ENCODE measurements around the gene CNNM1.
A peak's percentile ranks its signal among the peaks of the same experiment; 100 is the strongest.

Gene CNNM1

DNA sequence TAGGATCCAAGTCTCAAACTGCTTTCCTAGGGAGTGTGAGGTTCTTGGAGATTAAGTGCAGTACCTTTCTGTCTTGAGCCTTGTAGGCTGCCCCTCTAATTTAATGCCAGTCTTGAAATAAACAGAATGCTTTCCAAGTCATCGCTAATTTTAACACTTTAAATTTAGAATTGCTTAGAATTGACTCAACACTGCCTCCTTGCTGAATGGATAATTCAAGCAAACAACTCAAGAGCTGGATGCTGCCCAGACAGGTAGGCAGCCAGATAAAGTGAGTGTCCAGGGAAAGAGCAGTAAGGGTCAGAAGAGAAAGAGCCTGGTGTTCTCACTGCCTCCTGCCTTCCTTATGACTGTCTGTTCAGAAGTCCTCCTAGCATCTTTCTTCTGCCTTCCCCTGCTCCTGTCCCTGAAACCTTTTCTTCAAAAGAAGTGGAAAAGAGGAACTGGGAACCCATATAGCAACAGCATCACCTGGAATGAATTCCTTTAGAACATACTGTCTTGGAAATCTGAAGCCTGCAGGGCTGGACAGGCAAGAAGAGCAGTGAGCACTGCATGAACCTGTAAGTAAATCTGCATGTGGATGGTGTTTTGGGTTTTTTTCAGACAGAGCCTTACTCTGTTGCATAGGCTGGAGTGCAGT lies 104.3 kb downstream of the CNNM1 start:
- TF ChIP-seq, protein P1, sequence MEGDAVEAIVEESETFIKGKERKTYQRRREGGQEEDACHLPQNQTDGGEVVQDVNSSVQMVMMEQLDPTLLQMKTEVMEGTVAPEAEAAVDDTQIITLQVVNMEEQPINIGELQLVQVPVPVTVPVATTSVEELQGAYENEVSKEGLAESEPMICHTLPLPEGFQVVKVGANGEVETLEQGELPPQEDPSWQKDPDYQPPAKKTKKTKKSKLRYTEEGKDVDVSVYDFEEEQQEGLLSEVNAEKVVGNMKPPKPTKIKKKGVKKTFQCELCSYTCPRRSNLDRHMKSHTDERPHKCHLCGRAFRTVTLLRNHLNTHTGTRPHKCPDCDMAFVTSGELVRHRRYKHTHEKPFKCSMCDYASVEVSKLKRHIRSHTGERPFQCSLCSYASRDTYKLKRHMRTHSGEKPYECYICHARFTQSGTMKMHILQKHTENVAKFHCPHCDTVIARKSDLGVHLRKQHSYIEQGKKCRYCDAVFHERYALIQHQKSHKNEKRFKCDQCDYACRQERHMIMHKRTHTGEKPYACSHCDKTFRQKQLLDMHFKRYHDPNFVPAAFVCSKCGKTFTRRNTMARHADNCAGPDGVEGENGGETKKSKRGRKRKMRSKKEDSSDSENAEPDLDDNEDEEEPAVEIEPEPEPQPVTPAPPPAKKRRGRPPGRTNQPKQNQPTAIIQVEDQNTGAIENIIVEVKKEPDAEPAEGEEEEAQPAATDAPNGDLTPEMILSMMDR (IDR thresholded peaks at IDR 0.05) = no peak
- Histone ChIP-seq H3K4me3 (no peak overlapping the region), H3K9me3 (no peaks in the 10 kb centered on the region), H3K27me3 (no peaks in the 10 kb centered on the region), H3K4me1 (peaks cover 0 to 25% (median 16%) of the 10 kb centered on the region in 4 donors), H3K27ac (no peak overlapping the region), H3K36me3 (no peaks in the 10 kb centered on the region)
- DNase-seq = no peak
- intact Hi-C loops (cut with DNase I; ENCODE audit: low total_unique reads) = no loop called here

- DNase-seq = no peak
- TF ChIP-seq, protein P1 (IDR thresholded peaks at IDR 0.05) = peak; percentile 38 to 44
- no peak overlapping the region for H3K4me3 ChIP-seq
Observed at GRCh38 chr10:99435986-99436638, 107.0 kb downstream of the CNNM1 start.

DNA sequence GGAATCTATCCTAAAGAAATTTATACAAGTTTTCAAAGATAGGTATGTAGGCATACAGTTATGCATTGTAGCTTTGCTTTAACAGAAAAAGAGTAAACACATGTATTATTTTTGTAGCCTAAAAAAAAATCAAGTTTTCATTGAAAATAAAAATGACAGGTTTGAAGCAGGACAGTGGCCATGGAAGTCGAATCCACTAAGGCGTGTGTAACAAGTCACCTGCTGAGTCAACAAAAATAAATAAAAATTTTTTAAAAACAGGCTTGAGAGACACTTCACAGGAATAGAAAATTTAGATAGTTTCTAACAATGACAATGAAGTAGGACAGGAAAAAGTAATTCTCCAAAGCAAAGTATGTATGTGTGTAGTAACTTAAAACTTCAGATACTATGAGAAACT lies 109.7 kb downstream of the CNNM1 start:
- DNase-seq = no peak
- Histone ChIP-seq H3K4me3 (no peak overlapping the region), H3K27ac (no peak overlapping the region), H3K4me1 (peaks cover 0 to 2% (median 0%) of the 10 kb centered on the region in 4 donors), H3K9me3 (no peaks in the 10 kb centered on the region), H3K27me3 (no peaks in the 10 kb centered on the region), H3K36me3 (no peaks in the 10 kb centered on the region)
- intact Hi-C loops (cut with DNase I; ENCODE audit: low total_unique reads) = no loop called here
- TF ChIP-seq, protein P1 (IDR thresholded peaks at IDR 0.05) = no peak

More at GRCh38 chr10:99435986-99436638, 107.0 kb downstream of the CNNM1 start:
- intact Hi-C loops (cut with DNase I; ENCODE audit: low total_unique reads) = no loop called here
- Histone ChIP-seq H3K4me1 (peaks cover 0 to 12% (median 8%) of the 10 kb centered on the region in 4 donors), H3K36me3 (no peaks in the 10 kb centered on the region), H3K27ac (no peak overlapping the region), H3K27me3 (no peaks in the 10 kb centered on the region), H3K9me3 (no peaks in the 10 kb centered on the region)

DNA sequence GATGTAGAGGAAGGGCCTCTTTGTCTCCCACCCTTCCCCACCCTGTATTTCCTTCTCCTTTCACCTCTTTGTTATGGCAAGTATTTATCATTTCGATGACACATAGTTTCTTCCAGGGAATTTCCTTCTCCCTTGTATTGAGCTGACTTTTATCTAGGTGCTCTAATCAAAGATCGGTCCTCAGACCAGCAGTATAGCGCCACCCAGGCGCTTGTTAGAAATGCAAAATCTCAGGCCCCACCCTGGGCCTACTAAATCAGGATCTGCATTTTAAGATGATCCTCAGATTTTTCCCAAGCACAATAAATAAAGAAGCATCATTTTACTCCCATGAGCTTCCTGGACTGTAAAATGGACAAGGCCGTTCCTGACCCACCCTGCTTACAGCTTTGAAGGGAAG lies 113.2 kb downstream of the CNNM1 start:
- TF ChIP-seq, protein P1 (IDR thresholded peaks at IDR 0.05) = no peak
- intact Hi-C loops (cut with DNase I; ENCODE audit: low total_unique reads) = no loop called here
- Histone ChIP-seq H3K36me3 (no peaks in the 10 kb centered on the region), H3K9me3 (no peaks in the 10 kb centered on the region), H3K4me3 (no peak overlapping the region), H3K4me1 (no peaks in the 10 kb centered on the region), H3K27me3 (no peaks in the 10 kb centered on the region), H3K27ac (no peak overlapping the region)
- no peak for DNase-seq

DNA sequence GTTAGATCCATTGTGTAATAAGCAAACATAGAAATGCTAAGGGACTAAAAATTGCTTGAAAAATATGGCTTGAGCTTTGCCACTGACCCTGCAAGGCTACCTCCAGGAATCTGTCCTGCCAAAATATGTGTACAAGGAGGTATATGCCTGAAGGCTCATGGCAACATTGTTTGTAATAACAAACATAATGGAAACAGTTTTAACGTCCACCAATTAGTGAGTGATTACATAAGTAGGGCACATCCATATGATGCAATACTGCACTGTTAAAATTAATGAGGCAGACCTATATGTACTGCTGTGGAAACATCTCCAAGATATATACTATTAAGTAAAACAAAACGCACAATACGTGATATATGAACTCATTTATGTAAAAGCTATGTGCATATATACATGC lies 114.3 kb downstream of the CNNM1 start:
- TF ChIP-seq, protein P1 (IDR thresholded peaks at IDR 0.05) = no peak

More for the DNA sequence above, 114.3 kb downstream of the CNNM1 start:
- Histone ChIP-seq H3K27me3 (no peaks in the 10 kb centered on the region), H3K4me3 (no peak overlapping the region), H3K36me3 (no peaks in the 10 kb centered on the region), H3K9me3 (no peaks in the 10 kb centered on the region), H3K4me1 (no peaks in the 10 kb centered on the region), H3K27ac (no peak overlapping the region)
- DNase-seq = no peak
- intact Hi-C loops (cut with DNase I; ENCODE audit: low total_unique reads) = no loop called here
